Fibroblast of lung (primary cell): ENCODE data around the gene ACOT6.
"Not testable (repeated sequence)": the region's sequence is repeated elsewhere in the genome, so short reads cannot be mapped to it uniquely, and the experiment has no call there.

ENCODE experiments used
- CTCF ChIP-seq, 2 donors: IDR thresholded peaks in 1 of 2; conservative IDR thresholded peaks in 1 of 2; 1 replicate in 1 of 2; 2 replicates in 1 of 2; pipeline ENCODE4 v1.5.1; 2011 to 2012; ENCODE audit warnings: low read length in 2 of 2, control low read depth in 1 of 2, inconsistent platforms in 1 of 2, low read depth in 1 of 2, mild to moderate bottlenecking in 1 of 2
- EZH2 ChIP-seq: IDR thresholded peaks from 2 replicates; pipeline ENCODE4 v1.5.1; 2012; ENCODE audit warnings: low read length, control low read depth, mild to moderate bottlenecking; ENCODE audit errors: missing control alignments

- TF ChIP-seq EZH2; CTCF (conservative IDR thresholded peaks at IDR 0.05 in 1 of 2, IDR thresholded peaks at IDR 0.05 in 1 of 2; ENCODE audit: low read depth in 1 of 2, low read length in 2 of 2): not testable (repeated sequence)
Measured at GRCh38 chr14:73568886-73569184, 43.5 kb upstream of the ACOT6 start.
